Ovary (tissue), 9 donors: ENCODE data around the gene MRPL45. TPM values are rescaled to one million over a fixed set of nuclear protein-coding genes. Genes with fewer than 3 reads are reported as not detected.

Experiments used
- DNase-seq, 5 donors: peaks; one replicate each; pipeline ENCODE4 v3.0.0-alpha.2; 2019 to 2020
- H3K27ac ChIP-seq, 2 donors: fragments of 200-600 bp; one replicate each; pipeline versions ENCODE4 v1.5.1 to v1.8.0; 2019 to 2022
- H3K27me3 ChIP-seq: fragments of 200-600 bp; one replicate; pipeline ENCODE4 v1.8.0; 2022
- H3K36me3 ChIP-seq: fragments of 200-600 bp; sonication (generic); one replicate; pipeline ENCODE4 v1.5.1; 2019
- H3K4me1 ChIP-seq: one replicate; pipeline ENCODE4 v1.8.1; 2013; ENCODE audit warnings: mild to moderate bottlenecking, moderate library complexity; ENCODE audit not compliant: insufficient read depth
- H3K4me3 ChIP-seq: fragments of 200-600 bp; sonication (generic); one replicate; pipeline ENCODE4 v1.5.1; 2017
- H3K9me3 ChIP-seq, 2 donors: fragments of 200-600 bp in 1 of 2; sonication (generic) in 1 of 2; one replicate each; pipeline versions ENCODE4 v1.5.1 to v1.8.1; 2013 to 2019; ENCODE audit warnings: mild to moderate bottlenecking in 1 of 2, moderate library complexity in 1 of 2
- CTCF ChIP-seq, 3 donors: fragments of 450-650 bp in 2 of 3; fragments of 200-600 bp in 1 of 3; IDR thresholded peaks; one replicate each; pipeline versions ENCODE4 v1.5.1 to v1.8.0; 2016 to 2022; ENCODE audit warnings: antibody characterized with exemption in 3 of 3, mild to moderate bottlenecking in 1 of 3
- EP300 ChIP-seq: sonication (generic); formaldehyde crosslinking; IDR thresholded peaks from one replicate; pipeline ENCODE4 v1.6.1; 2017; ENCODE audit warnings: antibody characterized with exemption
- POLR2A ChIP-seq: fragments of 450-650 bp; IDR thresholded peaks from one replicate; pipeline ENCODE4 v1.6.1; 2017; ENCODE audit warnings: antibody characterized with exemption, mild to moderate bottlenecking, moderate library complexity
- WGBS, 3 donors: extraction: QIAGEN DNeasy Blood & Tissue Kit in 1 of 3; methylation state at CpG; one replicate each; pipeline versions ENCODE4 v1.1.5 to v1.1.7; 2013 to 2017; 5-methylcytosine and 5-hydroxymethylcytosine counted together
- intact Hi-C, 4 donors: fragments of 100-400 bp; cut with DNase I; formaldehyde crosslinking; loops; one replicate each; pipeline versions ENCODE4 v1.11.0 to v1.15.1; 2022 to 2023
- polyA plus RNA-seq, 2 donors: library from polyadenylated mRNA; stranded (reverse); fragments of 200-250 nt in 1 of 2; fragments of 350-450 nt in 1 of 2; fragmentation: Illumina TruSeq in 1 of 2; extraction: RNeasy Lipid Tissue Mini Kit (QIAGEN cat#74804) in 1 of 2; gene quantifications; one replicate each; pipeline ENCODE4 v1.2.3, GENCODE V29; 2013 to 2014
- total RNA-seq, 7 donors: library from RNA; depleted of rRNA in 2 of 7; stranded (reverse); fragments of >200 nt in 2 of 7; fragmentation: NEBNext Ultra II Directional in 3 of 7; extraction: Animal tissue kit (Norgen Biotek cat#: 25700) in 3 of 7; gene quantifications; one replicate each; pipeline versions ENCODE4 v1.1.0 to v1.2.4, GENCODE V29; 2016 to 2023
- donor health status: DM: no; HTN: no; CAD: no; lungs with moderate emphysema.
- donor health status: DM: no; HTN: no; CAD: no.
- donor health status: Bipolar disorder and iron deficiency.
- donor health status: DM: yes; HTN: yes; CAD: no.
- donor health status: DM: no; HTN: no; CAD: no.
- donor health status: DM: yes; HTN: yes; CAD: no.

Gene MRPL45
- total and polyA plus RNA-seq, 9 donors: 24.5 to 74.5 (median 34.5) TPM

- Histone ChIP-seq H3K27ac (no peak overlapping the region), H3K36me3 (no peaks in the 10 kb centered on the region), H3K9me3 (no peaks in the 10 kb centered on the region), H3K27me3 (no peaks in the 10 kb centered on the region), H3K4me1 (no peaks in the 10 kb centered on the region), H3K4me3 (no peak overlapping the region)
- TF ChIP-seq CTCF (IDR thresholded peaks at IDR 0.05): no peak
- intact Hi-C loops: loop anchor here in 1 of 4 donors (10.0 kb wide), 2 partner anchors 142 to 322 kb away; no protein-coding TSS in a partner anchor
- WGBS, 3 donors: 79 to 84% (median 80%) methylated on average over 12 to 18 of the region's 18 CpGs
- DNase-seq: peak in 1 of 5 donors; percentile 24
Measured at GRCh38 chr17:38342886-38343607, 46.1 kb downstream of the MRPL45 start.

- no peak within 1 kb of the TSS for H3K27ac ChIP-seq
- intact Hi-C loops: loop anchor here in 1 of 4 donors (10.0 kb wide), 2 partner anchors 141 to 321 kb away; no protein-coding TSS in a partner anchor
- no peaks in the 10 kb centered on the region for H3K9me3 ChIP-seq
- H3K4me3 ChIP-seq: no peak within 1 kb of the TSS
- H3K27me3 ChIP-seq: no peaks in the 10 kb centered on the region
- no peaks in the 10 kb centered on the region for H3K36me3 ChIP-seq
- 65 to 71% (median 67%) methylated on average over 18 of the region's 18 CpGs for WGBS, 3 donors
- DNase-seq: peak in 1 of 5 donors; percentile 12
- no peaks in the 10 kb centered on the region for H3K4me1 ChIP-seq
- TF ChIP-seq EP300 (no peak), CTCF (IDR thresholded peaks at IDR 0.05) (no peak), POLR2A (no peak)
Measured at GRCh38 chr17:38343608-38344419, 46.8 kb downstream of the MRPL45 start, which contains the start of gene GPR179. GPR179 (minus strand) TSS chr17:38343956; CDS start chr17:38343789, 167 bp downstream.

DNA sequence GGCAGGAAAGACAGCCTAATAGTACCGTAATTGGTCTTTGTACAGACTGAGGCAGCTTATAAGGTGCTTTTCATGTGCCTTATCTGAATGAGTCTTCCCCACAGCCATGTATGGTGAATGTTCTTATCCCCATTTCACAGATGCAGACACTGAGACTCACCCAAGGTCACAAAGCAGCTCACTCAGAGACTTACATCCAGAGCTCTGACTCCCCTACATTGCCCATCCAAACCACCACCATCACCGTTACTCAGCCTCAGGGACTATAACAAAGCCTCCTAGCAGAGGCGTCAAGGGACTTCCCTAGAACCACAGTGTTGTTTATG lies 47.4 kb downstream of the MRPL45 start:
- H3K4me3 ChIP-seq: no peak overlapping the region
- TF ChIP-seq CTCF (IDR thresholded peaks at IDR 0.05): no peak
- DNase-seq: no peak
- H3K27ac ChIP-seq: no peak overlapping the region
- H3K9me3 ChIP-seq: no peaks in the 10 kb centered on the region
- WGBS, 3 donors: 65 to 85% (median 84%) methylated on average over 3 of the region's 3 CpGs
- H3K36me3 ChIP-seq: no peaks in the 10 kb centered on the region
- no peaks in the 10 kb centered on the region for H3K4me1 ChIP-seq
- intact Hi-C loops: loop anchor here in 1 of 4 donors (10.0 kb wide), 2 partner anchors 140 to 320 kb away; no protein-coding TSS in a partner anchor
- no peaks in the 10 kb centered on the region for H3K27me3 ChIP-seq

DNA sequence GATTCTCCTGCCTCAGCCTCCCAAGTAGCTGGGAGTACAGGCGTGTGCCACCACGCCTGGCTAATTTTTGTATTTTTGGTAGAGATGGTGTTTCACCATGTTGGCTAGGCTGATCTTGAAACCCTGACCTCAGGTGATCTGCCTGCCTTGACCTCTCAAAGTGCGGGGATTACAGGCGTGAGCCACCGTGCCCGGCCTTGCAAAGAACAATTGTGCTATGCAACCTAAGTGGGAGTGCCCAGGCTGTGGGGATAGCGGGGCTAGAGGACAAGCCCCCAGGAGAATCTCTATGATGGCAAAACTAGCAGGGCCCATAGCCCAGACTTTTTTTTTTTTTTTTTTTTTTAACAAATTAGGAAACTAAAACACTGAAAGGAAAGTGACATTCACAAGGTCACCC lies 48.8 kb downstream of the MRPL45 start:
- H3K4me1 ChIP-seq: no peaks in the 10 kb centered on the region
- DNase-seq: no peak
- no peaks in the 10 kb centered on the region for H3K9me3 ChIP-seq
- 90 to 95% (median 92%) methylated on average over 7 of the region's 7 CpGs for WGBS, 3 donors
- no peaks in the 10 kb centered on the region for H3K27me3 ChIP-seq
- no peak overlapping the region for H3K27ac ChIP-seq
- intact Hi-C loops: loop anchor here in 2 of 4 donors (5.0 to 10.0 kb wide), 3 partner anchors 72 to 319 kb away; no protein-coding TSS in a partner anchor
- TF ChIP-seq EP300: no peak
- no peak for TF ChIP-seq CTCF (IDR thresholded peaks at IDR 0.05)
- TF ChIP-seq POLR2A: no peak
- no peaks in the 10 kb centered on the region for H3K36me3 ChIP-seq
- H3K4me3 ChIP-seq: no peak overlapping the region
